GM12892 (cell line): ENCODE measurements around the gene CABYR.

Experiments
- POLR2A ChIP-seq: IDR thresholded peaks from 2 replicates; pipeline ENCODE4 v1.6.1; 2011; ENCODE audit warnings: low read depth, low read length, control low read depth
- POLR2AphosphoS5 ChIP-seq: IDR thresholded peaks from 2 replicates; pipeline ENCODE4 v1.6.1; 2011; ENCODE audit warnings: low read depth, low read length, control low read depth
- TAF1 ChIP-seq: IDR thresholded peaks from 2 replicates; pipeline ENCODE4 v1.6.1; 2011; ENCODE audit warnings: low read depth, mild to moderate bottlenecking, control low read depth, low read length, borderline replicate concordance

DNA sequence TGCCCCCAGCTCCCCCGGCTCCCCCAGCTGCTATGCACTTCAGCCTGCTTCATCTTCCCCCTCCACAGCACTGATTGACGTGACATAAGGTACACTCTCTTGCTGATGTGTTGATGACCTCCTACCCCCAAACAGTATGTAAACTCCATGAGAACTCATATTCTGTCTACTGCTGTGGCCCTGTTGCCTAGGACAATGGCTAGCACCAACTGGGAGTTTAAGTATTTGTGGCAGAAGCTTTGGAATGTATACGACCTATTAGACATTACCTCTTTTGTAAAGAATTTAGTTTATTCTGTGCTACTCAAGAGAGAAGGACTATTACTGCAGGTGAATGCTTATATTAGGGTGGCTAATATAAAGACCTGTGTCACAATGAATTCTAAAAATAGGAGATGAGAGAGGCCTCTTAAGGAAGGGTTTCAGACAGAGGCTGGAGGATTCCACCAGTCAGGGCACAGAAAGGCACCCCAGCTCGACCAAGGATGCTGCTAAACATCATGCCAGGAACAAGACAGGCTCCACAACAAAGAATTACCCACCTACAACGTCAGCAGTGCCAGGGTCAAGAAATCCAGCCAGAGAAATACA lies 60.6 kb downstream of the CABYR start:
- TF ChIP-seq POLR2A = no peak
- TF ChIP-seq POLR2AphosphoS5 = no peak
- TF ChIP-seq TAF1 = no peak
